Urinary bladder (tissue), 4 donors: ENCODE measurements around the gene GLYR1. TPM values are rescaled to one million over a fixed set of nuclear protein-coding genes. Genes with fewer than 3 reads are reported as not detected.

Experiments used
- DNase-seq: peaks from one replicate; pipeline ENCODE4 v3.0.0-alpha.2; 2015; ENCODE audit errors: extremely low spot score
- H3K27ac ChIP-seq: one replicate; pipeline ENCODE4 v1.5.1; 2013; ENCODE audit warnings: low read depth, mild to moderate bottlenecking, moderate library complexity
- H3K36me3 ChIP-seq: one replicate; pipeline ENCODE4 v1.6.1; 2013; ENCODE audit warnings: mild to moderate bottlenecking, moderate library complexity; ENCODE audit not compliant: insufficient read depth
- H3K4me1 ChIP-seq: one replicate; pipeline ENCODE4 v1.6.1; 2013; ENCODE audit warnings: mild to moderate bottlenecking, moderate library complexity; ENCODE audit not compliant: insufficient read depth
- H3K4me3 ChIP-seq: one replicate; pipeline ENCODE4 v1.5.1; 2013; ENCODE audit warnings: low read depth, low read length
- WGBS: extraction: QIAGEN DNeasy Blood & Tissue Kit; methylation state at CpG from one replicate; pipeline ENCODE4 v1.1.7; 2013; 5-methylcytosine and 5-hydroxymethylcytosine counted together
- polyA plus RNA-seq: library from polyadenylated mRNA; stranded (reverse); fragments of 200-250 nt; gene quantifications from one replicate; pipeline ENCODE4 v1.2.3, GENCODE V29; 2013
- total RNA-seq: library from RNA; depleted of rRNA; stranded (reverse); fragments of >200 nt; gene quantifications from one replicate; pipeline ENCODE4 v1.2.3, GENCODE V29; 2014
- donor health status: healthy with polysubstance abuse.
- donor health status: healthy.

The GLYR1 gene
- total and polyA plus RNA-seq, 2 donors = 44.4 to 60.3 TPM

GRCh38 chr16:4869147-4869805 is 22.2 kb upstream of the GLYR1 start:
- H3K27ac ChIP-seq = no peak overlapping the region
- no peak for DNase-seq
- no peaks in the 10 kb centered on the region for H3K4me1 ChIP-seq
- WGBS = 86% methylated on average over 13 of the region's 13 CpGs
- H3K36me3 ChIP-seq = peaks cover 8% of the 10 kb centered on the region
- no peak overlapping the region for H3K4me3 ChIP-seq

GRCh38 chr16:4868535-4868934 is 21.4 kb upstream of the GLYR1 start:
- Histone ChIP-seq H3K27ac (no peak overlapping the region), H3K4me1 (no peaks in the 10 kb centered on the region), H3K4me3 (no peak overlapping the region), H3K36me3 (peaks cover 3% of the 10 kb centered on the region)
- WGBS = 95% methylated on average over 7 of the region's 7 CpGs
- no peak for DNase-seq

GRCh38 chr16:4868026-4868425 is 20.9 kb upstream of the GLYR1 start:
- Histone ChIP-seq H3K27ac (no peak overlapping the region), H3K4me3 (no peak overlapping the region), H3K36me3 (peaks cover 3% of the 10 kb centered on the region), H3K4me1 (no peaks in the 10 kb centered on the region)
- WGBS = 94% methylated on average over 5 of the region's 5 CpGs
- DNase-seq = no peak

GRCh38 chr16:4866586-4866985 is 19.5 kb upstream of the GLYR1 start:
- WGBS = 98% methylated on average over 12 of the region's 12 CpGs
- Histone ChIP-seq H3K4me3 (no peak overlapping the region), H3K4me1 (no peaks in the 10 kb centered on the region), H3K27ac (no peak overlapping the region), H3K36me3 (peaks cover 3% of the 10 kb centered on the region)
- no peak for DNase-seq

- peaks cover 2% of the 10 kb centered on the region for H3K36me3 ChIP-seq
- DNase-seq = no peak
- 96% methylated on average over 13 of the region's 13 CpGs for WGBS
- no peak overlapping the region for H3K4me3 ChIP-seq
- no peaks in the 10 kb centered on the region for H3K4me1 ChIP-seq
- no peak overlapping the region for H3K27ac ChIP-seq
These were observed 18.3 kb upstream of the GLYR1 start for GRCh38 chr16:4865231-4865860.

- DNase-seq = no peak
- 84% methylated on average over 3 of the region's 3 CpGs for WGBS
- Histone ChIP-seq H3K4me1 (no peaks in the 10 kb centered on the region), H3K4me3 (no peak overlapping the region), H3K36me3 (peaks cover 4% of the 10 kb centered on the region), H3K27ac (no peak overlapping the region)
These were observed 17.6 kb upstream of the GLYR1 start for GRCh38 chr16:4864728-4865127.

GRCh38 chr16:4862639-4863038 is 15.6 kb upstream of the GLYR1 start:
- Histone ChIP-seq H3K4me3 (no peak overlapping the region), H3K36me3 (peaks cover 8% of the 10 kb centered on the region), H3K27ac (no peak overlapping the region), H3K4me1 (no peaks in the 10 kb centered on the region)
- 85% methylated on average over 5 of the region's 5 CpGs for WGBS
- no peak for DNase-seq

GRCh38 chr16:4860727-4861342 is 13.7 kb upstream of the GLYR1 start:
- H3K4me1 ChIP-seq = no peaks in the 10 kb centered on the region
- no peak overlapping the region for H3K27ac ChIP-seq
- 88% methylated on average over 14 of the region's 14 CpGs for WGBS
- H3K36me3 ChIP-seq = peaks cover 8% of the 10 kb centered on the region
- no peak overlapping the region for H3K4me3 ChIP-seq
- no peak for DNase-seq

GRCh38 chr16:4859900-4860255 is 12.8 kb upstream of the GLYR1 start:
- no peak overlapping the region for H3K27ac ChIP-seq
- no peak for DNase-seq
- H3K4me1 ChIP-seq = no peaks in the 10 kb centered on the region
- 82% methylated on average over 10 of the region's 10 CpGs for WGBS
- H3K36me3 ChIP-seq = peaks cover 8% of the 10 kb centered on the region
- no peak overlapping the region for H3K4me3 ChIP-seq

GRCh38 chr16:4859190-4859899 is 12.3 kb upstream of the GLYR1 start:
- H3K36me3 ChIP-seq = peaks cover 8% of the 10 kb centered on the region
- no peak overlapping the region for H3K27ac ChIP-seq
- no peaks in the 10 kb centered on the region for H3K4me1 ChIP-seq
- DNase-seq = no peak
- no peak overlapping the region for H3K4me3 ChIP-seq
- WGBS = 88% methylated on average over 17 of the region's 17 CpGs

GRCh38 chr16:4855804-4856203 is 8.7 kb upstream of the GLYR1 start:
- Histone ChIP-seq H3K27ac (no peak overlapping the region), H3K36me3 (peaks cover 8% of the 10 kb centered on the region), H3K4me3 (no peak overlapping the region), H3K4me1 (no peaks in the 10 kb centered on the region)
- WGBS = 87% methylated on average over 2 of the region's 2 CpGs
- DNase-seq = no peak

- H3K4me1 ChIP-seq = peaks cover under 1% of the 10 kb centered on the region
- WGBS = 93% methylated on average over 5 of the region's 5 CpGs
- no peak for DNase-seq
- H3K36me3 ChIP-seq = peaks cover 8% of the 10 kb centered on the region
- H3K27ac ChIP-seq = no peak overlapping the region
- H3K4me3 ChIP-seq = no peak overlapping the region
These were observed 8.3 kb upstream of the GLYR1 start for GRCh38 chr16:4855371-4855770.

- Histone ChIP-seq H3K4me1 (peaks cover 4% of the 10 kb centered on the region), H3K4me3 (no peak overlapping the region), H3K27ac (no peak overlapping the region), H3K36me3 (no peaks in the 10 kb centered on the region)
- WGBS = 84% methylated on average over 1 of the region's 1 CpG
- no peak for DNase-seq
These were observed 5.3 kb upstream of the GLYR1 start for GRCh38 chr16:4852221-4852872.
